ENCODE measurements around the gene GDAP1L1.

DNA sequence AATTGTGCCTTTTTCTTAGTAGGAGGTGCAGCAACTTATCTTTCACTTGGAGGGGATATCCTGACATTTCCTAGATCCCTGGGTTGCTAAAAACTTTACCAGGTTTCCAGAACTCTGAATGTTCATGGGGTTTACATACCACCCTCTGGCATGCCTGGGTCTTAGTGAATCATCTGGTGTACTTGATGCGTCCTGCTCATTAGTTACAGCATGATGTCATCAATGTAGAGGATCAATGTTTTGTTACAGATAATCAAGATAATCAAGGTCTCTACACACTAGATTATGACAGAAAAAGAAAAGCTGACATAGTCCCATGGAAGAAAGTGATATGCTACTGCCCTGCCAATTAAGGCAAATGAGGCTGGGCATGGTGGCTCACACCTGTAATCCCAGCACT, 36.9 kb downstream of the GDAP1L1 start:
- no peak for TF ChIP-seq CTCF (IDR thresholded peaks at IDR 0.05; ENCODE audit: borderline replicate concordance, extremely low read depth, low read length, poor library complexity, severe bottlenecking)
- no peak for TF ChIP-seq EZH2 (IDR thresholded peaks at IDR 0.05; ENCODE audit: borderline replicate concordance, low read depth, low read length, severe bottlenecking)
